ENCODE measurements around the gene SFRP5.

The SFRP5 gene

GRCh38 chr10:97766996-97767924 lies 4.5 kb downstream of the SFRP5 start:
- no peak for DNase-seq (ENCODE audit: low read depth in 1 of 2, low spot score in 1 of 2)
- no peak overlapping the region for H3K27ac ChIP-seq (replicated peaks)
- H3K4me3 ChIP-seq (replicated peaks; ENCODE audit: insufficient read depth, low read length), result no peak overlapping the region
- TF ChIP-seq REST (IDR thresholded peaks at IDR 0.05; ENCODE audit: insufficient replicate concordance, low read depth), result no peak
- TF ChIP-seq GABPA (IDR thresholded peaks at IDR 0.05; ENCODE audit: low read depth), result no peak
- TF ChIP-seq CTCF (IDR thresholded peaks at IDR 0.05; ENCODE audit: insufficient read depth, low read length), result no peak
- no peak for TF ChIP-seq POLR2AphosphoS5 (IDR thresholded peaks at IDR 0.05; ENCODE audit: low read depth)
- TF ChIP-seq SPI1 (IDR thresholded peaks at IDR 0.05; ENCODE audit: borderline replicate concordance, low read depth), result no peak
- H3K27me3 ChIP-seq (ENCODE audit: insufficient read depth, poor library complexity, severe bottlenecking), result peaks cover 20% of the 10 kb centered on the region

- Histone ChIP-seq H3K27me3 (ENCODE audit: insufficient read depth, poor library complexity, severe bottlenecking) (peaks cover 15% of the 10 kb centered on the region), H3K27ac (replicated peaks) (no peak overlapping the region), H3K4me3 (replicated peaks; ENCODE audit: insufficient read depth, low read length) (no peak overlapping the region)
- no peak for DNase-seq (ENCODE audit: low read depth in 1 of 2, low spot score in 1 of 2)
- TF ChIP-seq GABPA (IDR thresholded peaks at IDR 0.05; ENCODE audit: low read depth) (no peak), SPI1 (IDR thresholded peaks at IDR 0.05; ENCODE audit: borderline replicate concordance, low read depth) (no peak), CTCF (IDR thresholded peaks at IDR 0.05; ENCODE audit: insufficient read depth, low read length) (no peak), POLR2AphosphoS5 (IDR thresholded peaks at IDR 0.05; ENCODE audit: low read depth) (no peak), REST (IDR thresholded peaks at IDR 0.05; ENCODE audit: insufficient replicate concordance, low read depth) (no peak)
Measured at GRCh38 chr10:97766106-97766810, 5.5 kb downstream of the SFRP5 start.

- peaks cover 5% of the 10 kb centered on the region for H3K27me3 ChIP-seq (ENCODE audit: insufficient read depth, poor library complexity, severe bottlenecking)
- no peak overlapping the region for H3K4me3 ChIP-seq (replicated peaks; ENCODE audit: insufficient read depth, low read length)
- DNase-seq (ENCODE audit: low read depth in 1 of 2, low spot score in 1 of 2), result no peak
- no peak for TF ChIP-seq REST (IDR thresholded peaks at IDR 0.05; ENCODE audit: insufficient replicate concordance, low read depth)
- TF ChIP-seq CTCF (IDR thresholded peaks at IDR 0.05; ENCODE audit: insufficient read depth, low read length), result no peak
- TF ChIP-seq POLR2AphosphoS5 (IDR thresholded peaks at IDR 0.05; ENCODE audit: low read depth), result no peak
- TF ChIP-seq SPI1 (IDR thresholded peaks at IDR 0.05; ENCODE audit: borderline replicate concordance, low read depth), result no peak
- TF ChIP-seq GABPA (IDR thresholded peaks at IDR 0.05; ENCODE audit: low read depth), result no peak
- no peak overlapping the region for H3K27ac ChIP-seq (replicated peaks)
Measured at GRCh38 chr10:97765201-97765600, 6.6 kb downstream of the SFRP5 start.

All from HL-60 (cell line).